ENCODE measurements around the gene OTULIN. TPM values are rescaled to one million over a fixed set of nuclear protein-coding genes. Genes with fewer than 3 reads are reported as not detected.

The OTULIN gene
- total and polyA plus RNA-seq, 2 experiments from 2014 or later, result 24.3 to 43.9 TPM

- Mint-ChIP-seq H3K27me3 (ENCODE audit: insufficient read depth, low read depth, poor library complexity) (peaks cover 2% of the 10 kb centered on the region), H3K4me3 (no peak overlapping the region), H3K27ac (no peak overlapping the region), H3K36me3 (ENCODE audit: low read depth) (no peaks in the 10 kb centered on the region), H3K4me1 (no peaks in the 10 kb centered on the region), H3K9me3 (no peaks in the 10 kb centered on the region; the same call in 2 of the 3 replicates)
- no peak for TF ChIP-seq NANOG (IDR thresholded peaks at IDR 0.05; ENCODE audit: borderline replicate concordance)
- TF ChIP-seq, protein P1, sequence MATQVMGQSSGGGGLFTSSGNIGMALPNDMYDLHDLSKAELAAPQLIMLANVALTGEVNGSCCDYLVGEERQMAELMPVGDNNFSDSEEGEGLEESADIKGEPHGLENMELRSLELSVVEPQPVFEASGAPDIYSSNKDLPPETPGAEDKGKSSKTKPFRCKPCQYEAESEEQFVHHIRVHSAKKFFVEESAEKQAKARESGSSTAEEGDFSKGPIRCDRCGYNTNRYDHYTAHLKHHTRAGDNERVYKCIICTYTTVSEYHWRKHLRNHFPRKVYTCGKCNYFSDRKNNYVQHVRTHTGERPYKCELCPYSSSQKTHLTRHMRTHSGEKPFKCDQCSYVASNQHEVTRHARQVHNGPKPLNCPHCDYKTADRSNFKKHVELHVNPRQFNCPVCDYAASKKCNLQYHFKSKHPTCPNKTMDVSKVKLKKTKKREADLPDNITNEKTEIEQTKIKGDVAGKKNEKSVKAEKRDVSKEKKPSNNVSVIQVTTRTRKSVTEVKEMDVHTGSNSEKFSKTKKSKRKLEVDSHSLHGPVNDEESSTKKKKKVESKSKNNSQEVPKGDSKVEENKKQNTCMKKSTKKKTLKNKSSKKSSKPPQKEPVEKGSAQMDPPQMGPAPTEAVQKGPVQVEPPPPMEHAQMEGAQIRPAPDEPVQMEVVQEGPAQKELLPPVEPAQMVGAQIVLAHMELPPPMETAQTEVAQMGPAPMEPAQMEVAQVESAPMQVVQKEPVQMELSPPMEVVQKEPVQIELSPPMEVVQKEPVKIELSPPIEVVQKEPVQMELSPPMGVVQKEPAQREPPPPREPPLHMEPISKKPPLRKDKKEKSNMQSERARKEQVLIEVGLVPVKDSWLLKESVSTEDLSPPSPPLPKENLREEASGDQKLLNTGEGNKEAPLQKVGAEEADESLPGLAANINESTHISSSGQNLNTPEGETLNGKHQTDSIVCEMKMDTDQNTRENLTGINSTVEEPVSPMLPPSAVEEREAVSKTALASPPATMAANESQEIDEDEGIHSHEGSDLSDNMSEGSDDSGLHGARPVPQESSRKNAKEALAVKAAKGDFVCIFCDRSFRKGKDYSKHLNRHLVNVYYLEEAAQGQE (IDR thresholded peaks at IDR 0.05; ENCODE audit: unreplicated experiment), result no peak
- DNase-seq (ENCODE audit: low spot score), result no peak
- Histone ChIP-seq H3F3A (replicated peaks; ENCODE audit: low read depth) (no peaks in the 10 kb centered on the region), H3K4me2 (no peak overlapping the region), H4K20me1 (replicated peaks; ENCODE audit: insufficient read depth) (no peaks in the 10 kb centered on the region), H3K27ac (ENCODE audit: low read depth) (no peak overlapping the region), H3K4me1 (ENCODE audit: insufficient read depth) (no peaks in the 10 kb centered on the region), H3K27me3 (ENCODE audit: insufficient read depth) (no peaks in the 10 kb centered on the region), H3K4me3 (no peak overlapping the region), H3K79me2 (replicated peaks; ENCODE audit: insufficient read depth) (no peaks in the 10 kb centered on the region), H2AFZ (no peak overlapping the region), H3K9me2 (ENCODE audit: insufficient read depth) (no peaks in the 10 kb centered on the region), H3K36me3 (ENCODE audit: insufficient read depth) (no peaks in the 10 kb centered on the region)
- ATAC-seq, result no peak
These were observed 28.9 kb upstream of the OTULIN start for GRCh38 chr5:14635656-14636055.

DNA sequence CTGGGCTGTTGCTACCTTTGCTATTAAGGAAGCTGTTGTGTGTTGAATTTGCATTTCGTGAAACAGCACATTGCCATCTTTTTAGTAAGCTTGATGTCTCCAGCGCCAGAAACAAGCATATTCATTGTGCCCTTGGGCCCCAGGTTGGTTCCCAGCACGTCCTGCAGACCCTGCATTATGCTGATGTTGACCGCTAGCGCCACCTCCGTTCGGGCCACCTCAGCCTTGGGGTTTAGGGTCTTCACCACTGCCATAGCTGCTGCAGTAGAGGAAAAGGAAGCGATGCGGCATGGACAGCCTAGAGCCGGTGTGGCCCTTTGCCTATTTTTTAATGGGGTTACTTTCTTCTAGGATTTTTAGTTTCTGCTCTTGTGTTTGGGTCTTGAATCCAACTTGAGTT lies 23.8 kb upstream of the OTULIN start:
- no peaks in the 10 kb centered on the region; the same call in 1 of the 2 replicates for H3K4me1 ChIP-seq (ENCODE audit: insufficient read depth)
- no peak overlapping the region for H3K4me3 ChIP-seq
- Mint-ChIP-seq H3K9me3 (no peaks in the 10 kb centered on the region), H3K27ac (no peak overlapping the region), H3K4me3 (no peak overlapping the region), H3K36me3 (ENCODE audit: low read depth) (no peaks in the 10 kb centered on the region), H3K27me3 (ENCODE audit: insufficient read depth, low read depth, poor library complexity) (no peaks in the 10 kb centered on the region), H3K4me1 (peaks cover 9% of the 10 kb centered on the region; the same call in 2 of the 3 replicates)
- H3K36me3 ChIP-seq (ENCODE audit: insufficient read depth), result no peaks in the 10 kb centered on the region
- TF ChIP-seq NANOG (IDR thresholded peaks at IDR 0.05; ENCODE audit: borderline replicate concordance) (no peak), EZH2phosphoT487 (IDR thresholded peaks at IDR 0.05; ENCODE audit: unreplicated experiment) (no peak)
- TF ChIP-seq, protein P2, sequence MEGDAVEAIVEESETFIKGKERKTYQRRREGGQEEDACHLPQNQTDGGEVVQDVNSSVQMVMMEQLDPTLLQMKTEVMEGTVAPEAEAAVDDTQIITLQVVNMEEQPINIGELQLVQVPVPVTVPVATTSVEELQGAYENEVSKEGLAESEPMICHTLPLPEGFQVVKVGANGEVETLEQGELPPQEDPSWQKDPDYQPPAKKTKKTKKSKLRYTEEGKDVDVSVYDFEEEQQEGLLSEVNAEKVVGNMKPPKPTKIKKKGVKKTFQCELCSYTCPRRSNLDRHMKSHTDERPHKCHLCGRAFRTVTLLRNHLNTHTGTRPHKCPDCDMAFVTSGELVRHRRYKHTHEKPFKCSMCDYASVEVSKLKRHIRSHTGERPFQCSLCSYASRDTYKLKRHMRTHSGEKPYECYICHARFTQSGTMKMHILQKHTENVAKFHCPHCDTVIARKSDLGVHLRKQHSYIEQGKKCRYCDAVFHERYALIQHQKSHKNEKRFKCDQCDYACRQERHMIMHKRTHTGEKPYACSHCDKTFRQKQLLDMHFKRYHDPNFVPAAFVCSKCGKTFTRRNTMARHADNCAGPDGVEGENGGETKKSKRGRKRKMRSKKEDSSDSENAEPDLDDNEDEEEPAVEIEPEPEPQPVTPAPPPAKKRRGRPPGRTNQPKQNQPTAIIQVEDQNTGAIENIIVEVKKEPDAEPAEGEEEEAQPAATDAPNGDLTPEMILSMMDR (conservative IDR thresholded peaks at IDR 0.05; ENCODE audit: low read depth in 2 of 2), result peak; percentile 33 to 74
- H4K20me1 ChIP-seq (replicated peaks; ENCODE audit: insufficient read depth), result no peaks in the 10 kb centered on the region
- no peaks in the 10 kb centered on the region for H3K79me2 ChIP-seq (replicated peaks; ENCODE audit: insufficient read depth)
- no peak overlapping the region for H3K4me2 ChIP-seq
- no peaks in the 10 kb centered on the region for H3K27me3 ChIP-seq (ENCODE audit: insufficient read depth)
- no peaks in the 10 kb centered on the region for H3K9me2 ChIP-seq (ENCODE audit: insufficient read depth)
- no peak overlapping the region for H3K27ac ChIP-seq (ENCODE audit: low read depth)
- DNase-seq (ENCODE audit: low spot score) (peak; percentile 55), ATAC-seq (peak; percentile 71)
- H2AFZ ChIP-seq, result peak overlapping the region; percentile 80
- H3F3A ChIP-seq (replicated peaks; ENCODE audit: low read depth), result no peaks in the 10 kb centered on the region

Data from GM23338 (cell line).